Activated CD4-positive, alpha-beta T cell treated with anti-CD3 and anti-CD28 coated beads, Interleukin-2, amount 10 ng/mL, durations not matched to agents 24 days and 14 days (primary cell): ENCODE measurements around the gene PNPO. TPM values are rescaled to one million over a fixed set of nuclear protein-coding genes. Genes with fewer than 3 reads are reported as not detected.
A peak's percentile ranks its signal among the peaks of the same experiment; 100 is the strongest.
"Not testable (repeated sequence)": the region's sequence is repeated elsewhere in the genome, so short reads cannot be mapped to it uniquely, and the experiment has no call there.

Experiments used
- DNase-seq: peaks from one replicate; pipeline ENCODE4 v3.0.0; 2022
- H3K27ac Mint-ChIP-seq: one replicate; pipeline ENCODE4 v1.8.0; 2022; ENCODE audit warnings: mild to moderate bottlenecking, mixed read lengths
- H3K27me3 Mint-ChIP-seq: one replicate; pipeline ENCODE4 v1.8.0; 2022; ENCODE audit warnings: mixed read lengths
- H3K36me3 Mint-ChIP-seq: one replicate; pipeline ENCODE4 v1.8.0; 2022; ENCODE audit warnings: low read depth, mild to moderate bottlenecking, mixed read lengths
- H3K4me1 Mint-ChIP-seq: one replicate; pipeline ENCODE4 v1.8.0; 2021; ENCODE audit warnings: mixed read lengths
- H3K4me3 Mint-ChIP-seq: one replicate; pipeline ENCODE4 v1.8.0; 2022; ENCODE audit warnings: mild to moderate bottlenecking, moderate library complexity, mixed read lengths
- H3K9me3 Mint-ChIP-seq: one replicate; pipeline ENCODE4 v1.8.0; 2021; ENCODE audit warnings: mixed read lengths
- intact Hi-C: fragments of 100-400 bp; cut with micrococcal nuclease; formaldehyde crosslinking; loops from one replicate; pipeline ENCODE4 v1.15.1; 2023
- total RNA-seq: library from RNA; stranded (reverse); gene quantifications from 2 replicates; pipeline ENCODE4 v1.2.3, GENCODE V29; 2022

PNPO gene
- total RNA-seq, 1 donor from 2014 or later: 61.5 TPM

DNA sequence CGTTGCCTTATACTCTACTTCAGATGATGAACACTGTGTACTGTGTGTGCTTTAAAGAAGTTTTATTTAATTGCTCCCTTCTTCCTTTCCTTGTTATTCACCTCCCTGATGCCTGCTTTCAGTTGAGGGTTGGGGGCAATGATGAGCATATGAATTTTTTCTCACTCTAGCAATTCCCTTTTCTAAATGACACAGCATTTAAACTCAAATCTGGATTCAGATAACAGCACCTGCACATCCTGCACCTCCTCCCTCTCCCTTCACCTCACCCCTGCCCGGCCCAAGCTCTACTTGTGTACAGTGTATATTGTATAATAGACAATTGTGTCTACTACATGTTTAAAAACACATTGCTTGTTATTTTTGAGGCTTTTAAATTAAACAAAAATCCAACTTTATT lies 13.0 kb upstream of the PNPO start:
- H3K27ac Mint-ChIP-seq: no peak overlapping the region
- DNase-seq: no peak
- intact Hi-C loops: no loop called here
- H3K27me3 Mint-ChIP-seq: no peaks in the 10 kb centered on the region
- peaks cover 39% of the 10 kb centered on the region for H3K36me3 Mint-ChIP-seq
- H3K9me3 Mint-ChIP-seq: no peaks in the 10 kb centered on the region
- H3K4me1 Mint-ChIP-seq: peaks cover 2% of the 10 kb centered on the region
- H3K4me3 Mint-ChIP-seq: no peak overlapping the region

DNA sequence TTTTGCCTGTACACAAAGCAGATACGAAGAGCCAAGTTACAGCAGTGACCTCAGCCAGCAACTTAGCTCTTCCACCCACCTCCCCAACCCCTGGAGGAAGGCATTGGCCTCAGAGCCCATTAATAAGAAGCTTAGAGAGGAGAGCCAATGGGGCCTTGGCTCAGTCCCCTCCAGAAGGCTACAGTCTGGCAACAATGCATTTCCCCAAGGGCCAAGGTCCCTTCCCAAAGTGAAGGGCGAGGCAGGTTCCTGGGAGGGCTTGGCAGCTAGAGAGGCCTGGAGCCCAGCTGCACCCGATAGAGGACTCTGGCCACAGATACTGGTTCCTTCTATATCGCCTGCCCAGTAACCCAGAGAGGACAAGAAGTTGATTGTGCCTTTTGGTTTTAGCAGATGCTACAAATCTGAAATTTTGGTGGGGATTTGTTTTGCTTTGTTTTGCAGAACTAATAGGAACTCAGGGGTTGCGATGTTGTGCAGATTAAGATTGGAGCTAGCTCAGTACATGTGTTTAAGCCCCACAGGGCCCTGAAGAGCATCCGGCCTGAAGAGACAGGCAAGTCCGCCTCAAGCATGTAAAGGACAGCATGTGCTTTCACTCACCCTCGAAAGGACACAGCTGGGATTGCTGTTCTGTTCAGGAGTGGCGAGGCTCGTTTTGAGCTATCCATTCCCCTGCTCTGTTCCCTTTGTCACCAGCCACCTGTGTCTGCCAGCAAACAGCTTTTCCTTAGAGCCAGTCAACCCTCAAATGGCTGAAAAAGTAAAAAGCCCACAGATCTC lies 12.0 kb upstream of the PNPO start:
- Mint-ChIP-seq H3K4me3 (no peak overlapping the region), H3K4me1 (peaks cover 2% of the 10 kb centered on the region), H3K27ac (no peak overlapping the region), H3K27me3 (no peaks in the 10 kb centered on the region), H3K9me3 (no peaks in the 10 kb centered on the region), H3K36me3 (peaks cover 31% of the 10 kb centered on the region)
- no peak for DNase-seq
- intact Hi-C loops: no loop called here

DNA sequence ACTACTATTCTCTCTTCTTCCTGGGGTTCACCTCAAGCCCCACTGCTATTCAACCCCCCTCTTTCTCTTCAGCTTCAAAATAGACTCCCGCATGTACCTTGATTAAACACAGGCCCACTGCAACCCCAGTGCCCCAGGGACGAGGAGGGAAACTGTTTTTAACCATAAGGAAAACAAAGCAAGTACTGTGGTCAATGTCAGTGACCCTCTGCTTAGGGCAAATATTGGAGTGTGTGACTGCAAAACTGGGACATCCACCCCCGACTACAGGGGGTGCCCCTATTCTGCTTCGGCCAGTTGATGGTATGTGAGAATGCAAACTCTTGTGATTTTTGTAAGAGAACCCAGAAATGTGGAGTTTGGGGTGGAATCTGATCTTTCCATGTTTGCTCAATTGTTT lies 9.5 kb upstream of the PNPO start:
- peaks cover 5% of the 10 kb centered on the region for H3K4me1 Mint-ChIP-seq
- H3K27ac Mint-ChIP-seq: no peak overlapping the region
- H3K9me3 Mint-ChIP-seq: no peaks in the 10 kb centered on the region
- intact Hi-C loops: no loop called here
- DNase-seq: no peak
- H3K36me3 Mint-ChIP-seq: peaks cover 18% of the 10 kb centered on the region
- no peaks in the 10 kb centered on the region for H3K27me3 Mint-ChIP-seq
- H3K4me3 Mint-ChIP-seq: no peak overlapping the region

DNA sequence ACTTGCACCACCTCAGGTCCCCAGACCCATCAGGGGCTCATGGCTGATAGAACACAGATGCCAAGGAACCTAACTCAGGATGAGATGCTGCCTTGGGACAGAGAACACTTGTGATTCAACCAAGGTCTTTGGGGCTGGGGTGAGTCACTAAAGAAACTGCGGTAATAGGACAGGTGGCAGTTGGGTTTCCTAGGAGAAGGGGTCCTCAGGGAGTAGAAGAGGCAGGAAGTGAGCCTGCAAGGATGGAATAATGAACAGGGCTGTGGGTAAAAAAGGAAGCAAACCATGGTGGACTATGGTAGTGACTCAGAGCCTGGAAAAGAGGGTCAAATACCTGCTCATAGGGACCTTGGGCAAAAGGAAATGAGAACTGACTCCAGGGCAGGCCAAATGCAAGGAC lies 6.5 kb upstream of the PNPO start:
- no peak for DNase-seq
- intact Hi-C loops: no loop called here
- Mint-ChIP-seq H3K9me3 (no peaks in the 10 kb centered on the region), H3K27ac (no peak overlapping the region), H3K36me3 (peaks cover 6% of the 10 kb centered on the region), H3K4me1 (peaks cover 7% of the 10 kb centered on the region), H3K27me3 (no peaks in the 10 kb centered on the region), H3K4me3 (no peak overlapping the region)

DNA sequence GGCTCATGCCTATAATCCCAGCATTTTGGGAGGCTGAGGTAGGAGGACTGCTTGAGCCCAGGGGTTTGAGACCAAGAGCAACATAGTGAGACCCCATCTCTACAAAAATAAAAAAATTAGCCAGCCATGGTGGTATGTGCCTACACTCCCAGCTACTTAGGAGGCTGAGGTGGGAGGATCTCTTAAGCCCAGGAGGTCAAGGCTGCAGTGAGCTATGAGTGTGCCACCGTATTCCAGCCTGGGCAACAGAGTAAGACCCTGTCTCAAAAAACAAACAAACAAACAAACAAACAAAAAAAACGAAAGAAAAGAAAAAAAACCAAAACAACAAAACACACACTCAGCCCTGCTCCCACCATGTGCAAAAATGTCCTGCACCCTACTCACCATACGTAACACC lies 5.9 kb upstream of the PNPO start:
- H3K27ac Mint-ChIP-seq, intact Hi-C loops, DNase-seq, H3K9me3 Mint-ChIP-seq, H3K36me3 Mint-ChIP-seq, H3K4me3 Mint-ChIP-seq, H3K27me3 Mint-ChIP-seq: not testable (repeated sequence)
- peaks cover 10% of the 10 kb centered on the region for H3K4me1 Mint-ChIP-seq

DNA sequence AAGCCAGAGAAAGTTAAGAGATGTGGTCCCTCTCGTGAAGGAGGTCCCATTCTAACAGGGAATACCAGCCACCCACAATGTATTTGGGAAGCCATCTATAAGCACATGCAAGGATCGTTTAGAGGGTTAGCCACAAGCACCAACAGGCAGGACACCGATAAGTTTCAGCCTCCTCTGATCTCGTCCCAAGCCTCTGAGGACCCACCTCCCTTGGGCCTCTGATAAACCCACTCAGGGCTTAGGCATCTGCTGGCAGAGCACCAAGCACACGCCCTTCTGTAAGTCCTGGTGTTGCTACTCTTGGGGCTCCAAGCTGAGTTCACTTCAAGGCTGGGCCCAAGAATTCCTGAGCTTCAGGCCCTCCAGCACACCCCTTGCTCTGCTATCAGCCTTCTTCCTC lies 5.4 kb upstream of the PNPO start:
- H3K4me3 Mint-ChIP-seq: no peak overlapping the region
- intact Hi-C loops: no loop called here
- peaks cover 3% of the 10 kb centered on the region for H3K9me3 Mint-ChIP-seq
- DNase-seq: no peak
- H3K4me1 Mint-ChIP-seq: peaks cover 13% of the 10 kb centered on the region
- H3K27me3 Mint-ChIP-seq: no peaks in the 10 kb centered on the region
- no peak overlapping the region for H3K27ac Mint-ChIP-seq
- H3K36me3 Mint-ChIP-seq: peaks cover 1% of the 10 kb centered on the region

DNA sequence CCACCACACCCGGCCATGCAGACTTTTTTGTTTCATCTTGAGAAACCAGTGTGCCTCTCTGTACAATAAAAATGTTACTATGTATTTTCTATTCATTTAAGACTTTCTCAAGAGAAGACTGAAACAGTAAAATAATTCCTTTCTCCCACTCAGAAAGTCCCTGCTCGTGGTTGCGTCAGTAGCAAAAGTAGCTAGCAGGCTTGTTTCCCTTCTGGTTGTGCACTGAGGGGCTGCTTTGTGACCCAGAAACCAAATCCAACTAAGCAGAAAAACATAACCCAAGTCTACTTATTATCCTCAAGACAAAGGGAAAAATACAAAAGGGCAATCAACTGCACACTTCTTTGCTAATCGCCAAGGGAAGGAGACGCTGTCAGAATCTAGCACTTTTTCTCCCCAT lies 3.4 kb upstream of the PNPO start:
- DNase-seq: no peak
- Mint-ChIP-seq H3K4me3 (no peak overlapping the region), H3K27ac (peak overlapping the region; percentile 52)

DNA sequence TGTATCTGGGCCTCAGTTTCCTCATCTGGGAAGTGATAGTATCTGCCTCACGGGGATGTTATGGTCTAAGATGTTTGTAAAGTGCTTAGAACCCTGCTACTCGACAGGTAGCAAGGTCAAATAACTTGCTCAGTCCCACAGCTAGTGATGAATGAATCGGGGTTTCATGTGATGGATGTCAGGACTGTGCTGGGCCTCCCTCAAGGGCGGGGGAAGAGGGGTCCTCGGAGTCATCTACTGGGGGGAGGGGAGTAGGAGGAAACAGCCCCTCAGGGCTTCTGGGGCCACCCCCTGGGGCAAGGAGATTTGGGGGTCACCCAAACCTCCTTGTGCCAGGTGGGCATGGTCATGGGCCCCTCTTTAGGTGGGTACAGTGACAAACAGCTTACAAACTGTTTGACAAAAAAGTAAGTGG lies 732 bp downstream of the PNPO start:
- intact Hi-C loops: loop anchor here (10.0 kb wide), 1 partner anchor 163 kb away; the partner anchor contains the start of genes CBX1 and SNX11
- Mint-ChIP-seq H3K36me3 (peaks cover 24% of the 10 kb centered on the region), H3K9me3 (peaks cover 6% of the 10 kb centered on the region), H3K4me1 (peaks cover 40% of the 10 kb centered on the region), H3K27ac (peak overlapping the region; percentile 94), H3K27me3 (no peaks in the 10 kb centered on the region), H3K4me3 (peak overlapping the region; percentile 90)
- DNase-seq: peak; percentile 67

More for the DNA sequence above, 3.4 kb upstream of the PNPO start:
- intact Hi-C loops: no loop called here
- Mint-ChIP-seq H3K27me3 (no peaks in the 10 kb centered on the region), H3K36me3 (peaks cover 5% of the 10 kb centered on the region), H3K9me3 (peaks cover 6% of the 10 kb centered on the region), H3K4me1 (peaks cover 21% of the 10 kb centered on the region)

DNA sequence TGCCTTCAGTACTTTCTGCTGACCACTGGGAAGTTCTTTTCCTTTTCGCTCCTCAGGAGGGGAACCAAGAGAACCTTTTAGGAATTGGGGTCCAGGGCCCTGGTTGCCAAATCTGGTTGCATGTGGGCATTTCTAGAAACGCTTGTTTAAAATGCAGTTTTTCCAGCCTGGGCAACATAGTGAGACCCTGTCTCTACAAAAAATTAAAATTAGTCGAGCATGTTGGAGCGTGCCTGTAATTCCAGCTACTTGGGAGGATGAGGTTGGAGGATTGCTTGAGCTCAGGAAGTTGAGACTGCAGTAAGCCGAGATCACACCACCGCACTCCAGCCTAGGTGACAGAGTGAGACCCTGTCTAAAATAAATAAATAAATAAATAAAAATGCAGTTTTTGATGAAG lies 1.2 kb downstream of the PNPO start:
- intact Hi-C loops: loop anchor here (10.0 kb wide), 1 partner anchor 162 kb away; the partner anchor contains the start of genes CBX1 and SNX11
- Mint-ChIP-seq H3K27ac (peak overlapping the region; percentile 94), H3K36me3 (peaks cover 27% of the 10 kb centered on the region), H3K4me1 (peaks cover 42% of the 10 kb centered on the region), H3K9me3 (peaks cover 6% of the 10 kb centered on the region), H3K4me3 (peak overlapping the region; percentile 90), H3K27me3 (no peaks in the 10 kb centered on the region)
- no peak for DNase-seq

DNA sequence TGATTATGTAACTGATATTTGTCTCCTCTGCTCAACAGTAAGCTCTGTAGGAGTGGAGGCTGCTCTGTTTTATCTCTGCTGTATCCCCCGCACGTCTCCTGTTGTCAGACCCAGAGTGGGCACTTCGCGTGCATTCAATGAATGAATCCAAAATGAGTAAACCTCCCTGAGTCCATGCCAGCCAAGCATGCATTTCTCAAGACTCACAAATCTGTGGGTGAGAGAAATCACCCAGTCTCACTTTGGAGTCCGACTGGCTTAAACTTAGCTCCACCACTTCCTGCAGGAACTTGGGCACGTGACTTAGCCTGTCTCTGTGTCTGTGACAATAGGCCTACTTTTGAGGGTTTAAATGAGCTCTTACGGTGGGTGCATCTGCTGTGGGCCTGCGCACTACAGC lies 3.7 kb downstream of the PNPO start:
- H3K4me1 Mint-ChIP-seq: peaks cover 53% of the 10 kb centered on the region
- H3K36me3 Mint-ChIP-seq: peaks cover 37% of the 10 kb centered on the region
- peak overlapping the region; percentile 55 for H3K27ac Mint-ChIP-seq
- DNase-seq: peak; percentile 68
- peak overlapping the region; percentile 31 for H3K4me3 Mint-ChIP-seq
- H3K9me3 Mint-ChIP-seq: peaks cover 6% of the 10 kb centered on the region
- intact Hi-C loops: loop anchor here (10.0 kb wide), 1 partner anchor 160 kb away; the partner anchor contains the start of genes CBX1 and SNX11
- no peaks in the 10 kb centered on the region for H3K27me3 Mint-ChIP-seq

DNA sequence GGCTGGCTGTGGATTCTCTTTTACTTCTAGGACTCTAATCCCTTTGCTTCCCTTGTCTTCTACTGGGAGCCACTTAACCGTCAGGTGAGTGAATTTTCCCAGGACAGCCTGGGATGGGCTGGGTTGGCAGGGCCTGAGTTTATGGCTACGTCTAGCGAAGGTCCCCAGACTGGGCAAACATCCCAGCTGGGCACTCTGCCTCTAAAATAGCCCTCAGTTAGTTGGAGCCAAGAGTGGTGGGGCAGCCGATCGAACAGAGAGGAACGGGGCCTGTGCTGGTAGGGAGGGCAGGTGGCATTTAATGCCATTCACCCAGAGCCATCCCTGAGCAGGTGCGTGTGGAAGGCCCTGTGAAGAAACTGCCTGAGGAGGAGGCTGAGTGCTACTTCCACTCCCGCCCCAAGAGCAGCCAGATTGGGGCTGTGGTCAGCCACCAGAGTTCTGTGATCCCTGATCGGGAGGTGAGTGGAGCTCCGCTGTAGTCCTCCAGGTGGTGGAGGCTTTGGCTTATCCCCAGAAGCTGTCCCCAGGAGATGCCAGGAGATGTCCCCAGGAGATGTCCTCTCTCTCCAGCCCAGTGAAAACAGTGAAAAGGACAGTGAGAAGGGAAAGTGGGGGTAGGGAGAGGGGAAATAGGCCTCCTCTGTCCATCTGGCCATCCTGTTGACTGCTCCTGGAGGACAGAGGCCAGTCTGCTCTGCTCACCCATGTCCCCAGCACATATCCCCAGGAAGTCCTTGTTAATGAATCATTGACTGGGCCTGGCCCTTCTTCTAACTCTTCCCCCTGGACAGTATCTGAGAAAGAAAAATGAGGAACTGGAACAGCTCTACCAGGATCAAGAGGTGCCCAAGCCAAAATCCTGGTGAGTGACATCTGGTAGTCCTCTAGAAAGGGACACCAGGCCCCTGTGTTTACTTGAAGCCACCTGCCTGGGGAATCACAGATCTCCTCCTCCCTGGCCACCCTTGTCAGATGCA lies 4.4 kb downstream of the PNPO start:
- H3K4me1 Mint-ChIP-seq: peaks cover 49% of the 10 kb centered on the region
- H3K36me3 Mint-ChIP-seq: peaks cover 36% of the 10 kb centered on the region
- DNase-seq: no peak
- peak overlapping the region; percentile 55 for H3K27ac Mint-ChIP-seq
- no peaks in the 10 kb centered on the region for H3K27me3 Mint-ChIP-seq
- peaks cover 4% of the 10 kb centered on the region for H3K9me3 Mint-ChIP-seq
- no peak overlapping the region for H3K4me3 Mint-ChIP-seq
- intact Hi-C loops: loop anchor here (10.0 kb wide), 1 partner anchor 159 kb away; the partner anchor contains the start of genes CBX1 and SNX11

DNA sequence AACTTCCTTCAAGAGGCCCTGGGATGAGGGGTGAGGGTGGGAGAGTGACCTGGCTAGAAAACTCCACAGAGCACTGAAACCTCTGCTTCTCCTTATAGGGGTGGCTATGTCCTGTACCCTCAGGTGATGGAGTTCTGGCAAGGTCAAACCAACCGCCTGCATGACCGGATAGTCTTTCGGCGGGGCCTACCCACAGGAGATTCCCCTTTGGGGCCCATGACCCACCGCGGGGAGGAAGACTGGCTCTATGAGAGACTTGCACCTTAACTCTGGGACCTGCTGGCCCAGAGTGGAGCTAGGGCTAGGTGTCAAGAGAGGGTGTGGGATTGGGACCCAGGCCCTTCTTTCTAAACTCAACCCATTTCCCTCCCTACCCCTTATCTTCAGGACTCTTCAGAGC lies 5.1 kb downstream of the PNPO start:
- Mint-ChIP-seq H3K27ac (no peak overlapping the region), H3K9me3 (no peaks in the 10 kb centered on the region), H3K27me3 (no peaks in the 10 kb centered on the region), H3K4me3 (no peak overlapping the region), H3K4me1 (peaks cover 44% of the 10 kb centered on the region), H3K36me3 (peaks cover 31% of the 10 kb centered on the region)
- DNase-seq: no peak
- intact Hi-C loops: loop anchor here (10.0 kb wide), 1 partner anchor 158 kb away; the partner anchor contains the start of genes CBX1 and SNX11

DNA sequence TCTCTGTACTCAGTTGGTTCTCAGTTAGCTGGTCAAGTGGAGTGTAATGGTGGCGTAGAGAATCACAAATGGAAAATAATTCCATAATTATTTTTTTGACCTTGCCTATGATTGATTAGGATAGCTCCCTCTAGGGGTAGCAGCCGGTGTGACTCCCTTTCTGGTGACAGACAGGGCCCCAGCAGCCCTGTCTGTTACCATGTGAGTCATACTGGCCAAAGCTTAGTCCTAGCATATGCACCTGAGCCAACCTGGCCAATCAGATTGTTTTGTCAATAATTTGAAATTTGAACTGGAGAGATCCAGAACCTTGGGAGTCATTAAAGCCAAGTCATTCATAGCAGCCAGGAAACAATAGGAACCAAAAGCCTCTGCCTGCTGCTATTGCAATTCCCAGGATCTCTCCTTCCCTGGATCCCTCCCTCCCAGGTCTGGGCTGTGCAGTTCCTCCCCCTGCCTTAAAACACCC lies 5.6 kb downstream of the PNPO start:
- Mint-ChIP-seq H3K27me3 (no peaks in the 10 kb centered on the region), H3K36me3 (peaks cover 33% of the 10 kb centered on the region), H3K27ac (peak overlapping the region; percentile 11), H3K9me3 (no peaks in the 10 kb centered on the region), H3K4me3 (no peak overlapping the region), H3K4me1 (peaks cover 46% of the 10 kb centered on the region)
- peak; percentile 91 for DNase-seq
- intact Hi-C loops: loop anchor here (10.0 kb wide), 1 partner anchor 158 kb away; the partner anchor contains the start of genes CBX1 and SNX11
